Type B pancreatic cell (in vitro differentiated cells): ENCODE measurements around the gene PCBP3. TPM values are rescaled to one million over a fixed set of nuclear protein-coding genes. Genes with fewer than 3 reads are reported as not detected.

Experiments used
- DNase-seq: peaks from one replicate; pipeline ENCODE4 v3.0.0; 2021; ENCODE audit warnings: mixed read lengths; ENCODE audit not compliant: unreplicated experiment; ENCODE audit errors: extremely low spot score
- H3K27ac Mint-ChIP-seq: 2 replicates; pipeline ENCODE4 v1.8.0; 2021; ENCODE audit warnings: mild to moderate bottlenecking, mixed read lengths
- H3K27me3 Mint-ChIP-seq: 2 replicates; pipeline ENCODE4 v1.8.0; 2021; ENCODE audit warnings: mixed read lengths
- H3K36me3 Mint-ChIP-seq: 2 replicates; pipeline ENCODE4 v1.8.0; 2021; ENCODE audit warnings: mixed read lengths
- H3K4me1 Mint-ChIP-seq: one replicate; pipeline ENCODE4 v1.8.0; 2021; ENCODE audit warnings: mixed read lengths; ENCODE audit not compliant: unreplicated experiment
- H3K4me3 Mint-ChIP-seq: 2 replicates; pipeline ENCODE4 v1.8.0; 2021; ENCODE audit warnings: mild to moderate bottlenecking, mixed read lengths
- H3K9me3 Mint-ChIP-seq: 2 replicates; pipeline ENCODE4 v1.8.0; 2021; ENCODE audit warnings: mixed read lengths
- total RNA-seq: library from RNA; stranded (reverse); gene quantifications from 2 replicates; pipeline ENCODE4 v1.2.1, GENCODE V29; 2021; ENCODE audit warnings: low replicate concordance
- TF ChIP-seq, protein P1 (sequence below): fragments of 200-600 bp; sonication (generic); conservative IDR thresholded peaks from 2 replicates; pipeline ENCODE4 v1.5.0; 2021; ENCODE audit warnings: antibody characterized with exemption, mild to moderate bottlenecking

PCBP3 gene
- total RNA-seq, 1 donor from 2014 or later = 5.5 TPM

GRCh38 chr21:45987121-45987711 is 343.7 kb downstream of the PCBP3 start:
- Mint-ChIP-seq H3K4me3 (no peak overlapping the region), H3K27ac (no peak overlapping the region), H3K4me1 (no peaks in the 10 kb centered on the region), H3K9me3 (no peaks in the 10 kb centered on the region), H3K27me3 (peaks cover 4% of the 10 kb centered on the region), H3K36me3 (peaks cover 10% of the 10 kb centered on the region)
- DNase-seq = no peak
- TF ChIP-seq, protein P1, sequence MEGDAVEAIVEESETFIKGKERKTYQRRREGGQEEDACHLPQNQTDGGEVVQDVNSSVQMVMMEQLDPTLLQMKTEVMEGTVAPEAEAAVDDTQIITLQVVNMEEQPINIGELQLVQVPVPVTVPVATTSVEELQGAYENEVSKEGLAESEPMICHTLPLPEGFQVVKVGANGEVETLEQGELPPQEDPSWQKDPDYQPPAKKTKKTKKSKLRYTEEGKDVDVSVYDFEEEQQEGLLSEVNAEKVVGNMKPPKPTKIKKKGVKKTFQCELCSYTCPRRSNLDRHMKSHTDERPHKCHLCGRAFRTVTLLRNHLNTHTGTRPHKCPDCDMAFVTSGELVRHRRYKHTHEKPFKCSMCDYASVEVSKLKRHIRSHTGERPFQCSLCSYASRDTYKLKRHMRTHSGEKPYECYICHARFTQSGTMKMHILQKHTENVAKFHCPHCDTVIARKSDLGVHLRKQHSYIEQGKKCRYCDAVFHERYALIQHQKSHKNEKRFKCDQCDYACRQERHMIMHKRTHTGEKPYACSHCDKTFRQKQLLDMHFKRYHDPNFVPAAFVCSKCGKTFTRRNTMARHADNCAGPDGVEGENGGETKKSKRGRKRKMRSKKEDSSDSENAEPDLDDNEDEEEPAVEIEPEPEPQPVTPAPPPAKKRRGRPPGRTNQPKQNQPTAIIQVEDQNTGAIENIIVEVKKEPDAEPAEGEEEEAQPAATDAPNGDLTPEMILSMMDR = no peak

GRCh38 chr21:45988366-45989347 is 345.1 kb downstream of the PCBP3 start:
- Mint-ChIP-seq H3K27me3 (peaks cover 4% of the 10 kb centered on the region), H3K4me3 (no peak overlapping the region), H3K4me1 (no peaks in the 10 kb centered on the region), H3K9me3 (no peaks in the 10 kb centered on the region), H3K36me3 (peaks cover 10% of the 10 kb centered on the region), H3K27ac (no peak overlapping the region)
- no peak for DNase-seq
- TF ChIP-seq, protein P1 = no peak

- peaks cover 4% of the 10 kb centered on the region for H3K27me3 Mint-ChIP-seq
- no peak overlapping the region for H3K27ac Mint-ChIP-seq
- H3K36me3 Mint-ChIP-seq = peaks cover 8% of the 10 kb centered on the region
- H3K4me1 Mint-ChIP-seq = no peaks in the 10 kb centered on the region
- DNase-seq = no peak
- TF ChIP-seq, protein P1 = no peak
- H3K4me3 Mint-ChIP-seq = no peak overlapping the region
- H3K9me3 Mint-ChIP-seq = no peaks in the 10 kb centered on the region
These were observed 346.0 kb downstream of the PCBP3 start for GRCh38 chr21:45989355-45990048.

DNA sequence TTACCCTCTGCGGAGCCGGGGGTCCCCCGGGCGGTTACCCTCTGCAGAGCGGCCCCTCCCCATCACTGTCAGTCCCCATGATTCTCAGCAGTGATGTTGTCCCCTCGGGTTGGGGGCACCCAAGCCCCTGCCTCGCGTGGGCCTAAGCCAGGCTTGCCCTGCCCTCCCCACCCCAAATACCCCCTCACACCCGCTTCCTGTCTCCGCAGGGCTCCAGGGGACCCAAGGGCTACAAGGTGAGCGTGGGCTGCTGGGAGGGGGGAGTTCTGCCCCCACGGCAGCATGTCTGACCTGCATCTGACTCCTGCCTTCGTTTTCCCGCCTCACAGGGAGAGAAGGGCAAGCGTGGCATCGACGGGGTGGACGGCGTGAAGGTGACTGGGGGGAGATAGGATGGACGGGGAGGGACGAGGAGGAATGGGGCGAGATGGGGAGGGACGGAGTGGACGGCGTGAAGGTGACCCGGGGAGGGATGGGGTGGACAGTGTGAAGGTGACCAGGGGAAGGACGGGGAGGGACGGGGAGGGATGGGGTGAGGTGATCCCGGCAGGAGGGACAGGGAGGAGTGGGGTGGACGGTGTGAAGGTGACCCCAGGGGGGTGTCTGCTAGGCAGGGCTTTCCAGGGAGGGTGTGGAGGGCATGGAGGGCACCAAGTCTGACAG is 346.7 kb downstream of the PCBP3 start:
- Mint-ChIP-seq H3K27me3 (peaks cover under 1% of the 10 kb centered on the region), H3K27ac (no peak overlapping the region), H3K4me1 (no peaks in the 10 kb centered on the region), H3K36me3 (peaks cover 2% of the 10 kb centered on the region), H3K4me3 (no peak overlapping the region), H3K9me3 (no peaks in the 10 kb centered on the region)
- TF ChIP-seq, protein P1 = no peak
- DNase-seq = no peak
